NCI-H510A (cell line): ENCODE measurements around the gene CPLX3.

Source experiments
- DNase-seq: peaks from one replicate; lab custom pipeline; 2025; lab: John Stamatoyannopoulos, UW

CPLX3 gene

GRCh38 chr15:74845208-74845568, 18.8 kb downstream of the CPLX3 start:
- DNase-seq = no peak

- DNase-seq = no peak
Observed at GRCh38 chr15:74845581-74845980, 19.2 kb downstream of the CPLX3 start.

- no peak for DNase-seq
Observed at GRCh38 chr15:74847432-74847831, 21.0 kb downstream of the CPLX3 start.

- DNase-seq = no peak
Observed at GRCh38 chr15:74850393-74850792, 24.0 kb downstream of the CPLX3 start.

- DNase-seq = no peak
Observed at GRCh38 chr15:74851960-74852359, 25.5 kb downstream of the CPLX3 start.

GRCh38 chr15:74854453-74855022, 28.1 kb downstream of the CPLX3 start:
- DNase-seq = no peak

GRCh38 chr15:74855857-74856256, 29.4 kb downstream of the CPLX3 start:
- DNase-seq = no peak

GRCh38 chr15:74856537-74856936, 30.1 kb downstream of the CPLX3 start:
- DNase-seq = no peak

GRCh38 chr15:74857082-74857655, 30.7 kb downstream of the CPLX3 start:
- DNase-seq = peak; percentile 42

- peak; percentile 5 for DNase-seq
Observed at GRCh38 chr15:74857671-74858368, 31.4 kb downstream of the CPLX3 start.

GRCh38 chr15:74858369-74858740, 31.9 kb downstream of the CPLX3 start:
- no peak for DNase-seq

- no peak for DNase-seq
Observed at GRCh38 chr15:74863239-74864056, 37.0 kb downstream of the CPLX3 start.

- no peak for DNase-seq
Observed at GRCh38 chr15:74864296-74864695, 37.9 kb downstream of the CPLX3 start.

- no peak for DNase-seq
Observed at GRCh38 chr15:74865316-74865715, 38.9 kb downstream of the CPLX3 start.

- DNase-seq = no peak
Observed at GRCh38 chr15:74866090-74866489, 39.7 kb downstream of the CPLX3 start.

- no peak for DNase-seq
Observed at GRCh38 chr15:74867466-74868038, 41.1 kb downstream of the CPLX3 start.

- no peak for DNase-seq
Observed at GRCh38 chr15:74868059-74868458, 41.6 kb downstream of the CPLX3 start.

- no peak for DNase-seq
Observed at GRCh38 chr15:74869372-74869725, 42.9 kb downstream of the CPLX3 start.

GRCh38 chr15:74869726-74870407, 43.4 kb downstream of the CPLX3 start:
- DNase-seq = no peak

GRCh38 chr15:74870436-74871215, 44.2 kb downstream of the CPLX3 start:
- no peak for DNase-seq

- no peak for DNase-seq
Observed at GRCh38 chr15:74872702-74873035, 46.2 kb downstream of the CPLX3 start.
